GM12872 (cell line): Measurements from ENCODE around the gene TNFAIP1.

Experiments
- TF ChIP-seq, protein P1 (sequence below): IDR thresholded peaks from 3 replicates; pipeline ENCODE4 v1.5.1; 2011; ENCODE audit warnings: low read depth, mild to moderate bottlenecking, low read length, moderate library complexity; ENCODE audit not compliant: insufficient read depth

The TNFAIP1 gene

DNA sequence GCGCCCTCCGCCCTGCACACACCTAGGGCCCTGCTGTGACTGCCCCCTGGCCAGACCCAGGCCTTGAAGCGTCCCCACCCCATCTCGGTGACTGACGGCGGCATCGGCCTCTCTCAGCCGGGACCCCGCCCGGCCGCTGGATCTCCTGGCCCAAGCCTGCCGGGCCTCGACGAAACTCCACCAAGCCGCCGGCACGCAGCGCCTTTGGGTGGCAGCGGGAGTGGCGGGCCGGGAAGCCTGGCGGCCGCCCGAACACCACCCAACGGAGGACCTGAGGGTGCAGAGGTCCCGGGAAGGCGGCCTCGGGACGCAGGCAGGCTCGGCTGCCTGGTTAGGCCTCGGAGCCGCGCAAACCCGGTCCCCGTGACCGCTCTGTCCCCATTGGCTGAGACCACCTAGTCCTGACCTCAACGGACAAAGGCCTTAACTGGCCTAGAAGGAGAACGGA, 28.6 kb upstream of the TNFAIP1 start:
- TF ChIP-seq, protein P1, sequence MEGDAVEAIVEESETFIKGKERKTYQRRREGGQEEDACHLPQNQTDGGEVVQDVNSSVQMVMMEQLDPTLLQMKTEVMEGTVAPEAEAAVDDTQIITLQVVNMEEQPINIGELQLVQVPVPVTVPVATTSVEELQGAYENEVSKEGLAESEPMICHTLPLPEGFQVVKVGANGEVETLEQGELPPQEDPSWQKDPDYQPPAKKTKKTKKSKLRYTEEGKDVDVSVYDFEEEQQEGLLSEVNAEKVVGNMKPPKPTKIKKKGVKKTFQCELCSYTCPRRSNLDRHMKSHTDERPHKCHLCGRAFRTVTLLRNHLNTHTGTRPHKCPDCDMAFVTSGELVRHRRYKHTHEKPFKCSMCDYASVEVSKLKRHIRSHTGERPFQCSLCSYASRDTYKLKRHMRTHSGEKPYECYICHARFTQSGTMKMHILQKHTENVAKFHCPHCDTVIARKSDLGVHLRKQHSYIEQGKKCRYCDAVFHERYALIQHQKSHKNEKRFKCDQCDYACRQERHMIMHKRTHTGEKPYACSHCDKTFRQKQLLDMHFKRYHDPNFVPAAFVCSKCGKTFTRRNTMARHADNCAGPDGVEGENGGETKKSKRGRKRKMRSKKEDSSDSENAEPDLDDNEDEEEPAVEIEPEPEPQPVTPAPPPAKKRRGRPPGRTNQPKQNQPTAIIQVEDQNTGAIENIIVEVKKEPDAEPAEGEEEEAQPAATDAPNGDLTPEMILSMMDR: no peak

DNA sequence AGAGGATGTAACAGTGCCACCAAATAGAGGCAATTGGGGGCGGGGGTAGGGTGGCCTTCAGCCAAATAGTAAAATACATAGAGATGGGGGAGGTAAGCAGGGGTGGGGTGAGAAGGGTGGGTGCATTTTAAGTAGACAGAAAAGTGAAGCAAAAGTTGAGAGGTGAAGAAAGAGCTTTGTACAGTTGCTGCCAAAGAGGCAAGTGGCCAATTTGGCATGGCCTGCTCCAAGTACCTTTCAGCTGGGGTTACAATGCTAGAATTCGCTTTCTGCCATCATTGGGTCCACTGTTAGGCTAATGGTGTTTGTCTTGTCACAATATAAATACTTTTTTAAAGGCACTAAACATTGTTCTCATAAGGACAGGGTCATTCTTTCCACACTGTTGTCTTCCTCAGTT, 21.7 kb upstream of the TNFAIP1 start:
- TF ChIP-seq, protein P1: no peak

DNA sequence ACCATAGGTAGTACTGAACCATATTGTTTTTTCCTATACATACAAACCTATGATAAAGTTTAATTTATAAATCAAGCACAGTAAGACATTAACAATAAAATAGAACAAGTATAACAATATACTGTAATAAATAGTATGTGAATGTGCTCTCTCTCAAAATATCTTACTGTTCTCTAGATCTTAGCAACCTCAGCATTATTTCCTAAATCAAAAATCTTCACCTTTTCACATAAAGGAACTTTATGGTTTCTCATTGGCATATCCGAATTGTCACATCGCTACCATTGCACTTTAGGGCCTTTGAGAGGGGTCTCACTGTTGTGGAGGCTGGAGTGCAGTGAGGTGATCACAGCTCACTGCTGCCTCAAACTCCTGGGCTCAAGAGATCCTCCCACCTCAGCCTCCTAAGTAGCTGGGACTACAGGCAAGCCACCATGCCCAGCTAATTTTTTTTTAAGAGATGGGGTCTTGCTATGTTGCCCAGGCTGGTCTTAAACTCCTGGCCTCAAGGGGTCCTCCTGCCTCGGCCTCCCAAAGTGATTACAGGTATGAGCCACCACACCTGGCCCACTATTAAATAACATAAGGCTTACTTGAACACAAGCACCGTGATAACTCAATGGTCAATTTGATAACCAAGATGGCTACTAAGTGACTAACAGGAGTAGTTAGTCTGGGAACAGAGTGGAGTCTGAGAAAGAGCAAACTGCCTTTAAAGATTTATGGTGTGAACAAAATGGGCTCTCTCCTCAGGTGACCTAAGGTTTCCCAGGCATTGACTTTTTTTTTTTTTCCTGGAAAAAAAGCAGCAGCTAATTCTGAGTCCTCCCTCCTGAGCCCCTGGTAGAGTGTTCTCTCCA, 19.5 kb upstream of the TNFAIP1 start:
- TF ChIP-seq, protein P1: no peak

DNA sequence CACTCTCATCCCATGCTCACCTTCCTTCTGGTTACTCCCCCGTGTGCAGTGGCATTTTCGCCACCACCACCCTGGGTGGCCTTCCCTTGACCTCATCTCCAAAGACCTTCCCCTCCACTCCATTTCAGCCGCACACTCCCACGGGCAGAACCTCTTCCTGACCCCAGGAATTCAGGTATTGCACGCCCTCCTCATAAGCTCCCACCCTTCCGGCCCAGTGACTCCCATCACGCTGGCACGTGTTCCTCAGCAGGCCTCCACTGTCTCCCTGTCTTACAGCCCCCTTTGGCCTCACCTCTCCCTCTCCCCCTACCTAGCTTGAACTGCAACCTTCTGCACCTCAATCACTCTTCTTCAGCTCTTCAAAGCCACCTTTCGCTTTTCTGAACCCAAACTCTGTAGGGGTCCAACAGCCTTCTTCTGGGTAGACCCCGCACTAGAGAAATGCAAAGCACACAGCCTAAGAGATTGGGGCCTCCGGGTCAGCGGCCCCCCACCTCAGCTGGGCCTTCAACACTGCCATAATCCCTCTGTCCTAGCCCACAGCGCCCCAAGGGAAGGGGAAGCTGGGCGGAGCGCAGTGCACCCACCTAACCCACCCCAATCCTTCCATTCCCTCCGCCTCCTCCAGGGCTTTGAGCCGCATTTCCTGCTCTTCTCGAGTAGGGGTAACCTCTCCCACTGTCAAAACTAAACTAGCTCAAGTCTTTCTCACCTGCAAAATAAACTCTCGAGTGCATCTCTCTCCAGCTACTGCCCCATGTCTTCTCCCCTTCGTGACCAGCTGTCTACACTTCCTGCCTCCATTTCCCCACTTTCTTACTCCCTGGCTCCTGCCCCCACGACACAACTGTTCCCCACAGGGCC, 18.2 kb upstream of the TNFAIP1 start:
- TF ChIP-seq, protein P1: no peak

DNA sequence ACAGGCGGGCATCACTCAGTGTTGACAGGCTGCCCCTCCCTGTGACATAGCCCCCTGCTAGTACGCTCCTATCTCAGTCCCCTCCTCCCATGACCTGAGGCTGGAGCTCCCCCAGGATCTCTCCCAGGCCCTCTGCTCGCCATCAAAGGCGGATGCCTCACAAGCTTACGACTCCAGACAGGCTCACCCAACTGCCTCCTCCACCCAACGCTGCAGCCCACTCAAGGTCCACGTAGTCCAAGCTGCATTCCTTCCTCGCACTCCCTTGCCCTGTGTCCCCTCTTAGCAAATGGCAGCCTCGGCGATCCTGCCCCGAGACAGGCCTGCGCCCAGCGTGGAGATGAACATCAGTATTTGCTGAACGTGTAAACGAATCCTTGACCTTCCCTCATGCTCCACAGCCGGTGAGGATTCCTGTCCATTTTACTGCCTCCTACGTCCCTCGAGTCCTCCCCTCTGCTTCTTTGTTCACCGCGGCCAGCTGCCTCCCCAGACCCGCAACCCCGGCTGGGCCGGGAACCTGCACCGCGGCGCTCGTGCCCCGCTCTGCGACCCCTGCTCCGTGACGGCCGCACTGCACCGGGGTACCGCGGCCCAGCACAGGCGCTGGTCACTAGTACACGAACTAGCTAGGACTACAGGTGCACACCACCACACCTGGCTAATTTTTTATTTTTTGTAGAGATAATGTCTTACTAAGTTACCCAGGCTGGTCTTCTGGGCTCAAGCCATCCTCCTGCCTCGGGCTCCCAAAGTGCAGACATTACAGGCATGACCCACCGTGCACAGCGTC, 17.4 kb upstream of the TNFAIP1 start:
- TF ChIP-seq, protein P1: no peak

DNA sequence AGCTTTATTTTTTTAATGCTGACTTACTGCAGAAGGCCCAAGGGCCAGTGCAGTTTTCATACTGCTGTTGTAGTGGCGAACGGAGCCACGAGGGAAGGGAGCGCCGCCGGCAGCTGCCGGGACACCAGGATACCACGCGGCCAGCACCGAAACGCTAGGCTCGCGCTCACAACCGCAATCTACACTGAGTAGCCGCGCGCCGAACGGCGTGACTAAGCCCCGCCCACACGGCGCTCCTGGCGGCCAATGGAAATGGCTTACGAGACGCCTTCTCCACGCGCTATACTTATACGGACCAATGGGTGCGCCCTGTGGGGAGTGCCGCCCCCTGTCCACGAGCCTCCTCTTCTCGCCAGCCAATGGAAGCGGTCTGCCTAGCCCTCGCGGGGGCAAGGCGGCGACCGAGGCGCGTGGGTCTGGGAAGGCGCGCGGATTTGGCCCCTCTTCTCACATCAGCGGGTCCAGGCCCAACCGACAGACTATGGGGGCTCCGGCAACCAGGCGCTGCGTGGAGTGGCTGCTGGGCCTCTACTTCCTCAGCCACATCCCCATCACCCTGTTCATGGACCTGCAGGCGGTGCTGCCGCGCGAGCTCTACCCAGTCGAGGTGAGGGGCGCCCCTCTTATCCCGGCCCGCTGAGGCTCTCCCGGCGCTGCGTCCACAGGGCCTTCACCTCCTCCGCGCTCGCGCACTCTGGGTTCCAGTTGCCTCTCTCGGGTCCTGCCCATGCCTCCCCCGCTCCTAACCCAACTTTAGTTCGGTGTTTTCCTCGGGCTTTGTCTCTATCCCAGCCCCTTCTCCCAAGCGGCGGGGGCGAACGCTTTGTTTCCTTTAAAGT, 16.6 kb upstream of the TNFAIP1 start, which contains the start of gene TMEM97:
Gene TMEM97 (plus strand): TSS at position 442 of the 839 bp plus-strand sequence. CDS start 40 bp downstream, at position 482.
- TF ChIP-seq, protein P1: no peak
